ENCODE measurements around the gene MXRA8.

Gene MXRA8

DNA sequence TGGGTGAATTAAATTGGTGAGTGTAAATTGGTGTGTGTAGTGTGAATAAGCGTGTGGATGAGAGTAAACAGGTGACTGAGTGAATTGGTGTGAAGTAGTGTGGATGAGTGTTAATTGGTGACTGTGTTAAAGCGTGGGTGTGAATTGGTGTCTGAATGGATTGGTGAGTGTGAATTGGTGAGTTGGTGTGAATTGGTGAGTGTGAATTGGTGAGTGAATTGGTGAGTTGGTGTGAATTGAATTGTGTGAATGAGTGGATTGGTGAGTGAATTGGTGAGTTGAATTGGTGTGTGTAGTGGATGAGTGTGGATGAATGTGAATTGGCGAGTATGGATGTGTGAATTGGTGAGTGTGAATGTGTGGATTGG is 8.3 kb upstream of the MXRA8 start:
- DNase-seq (ENCODE audit: low read depth): no peak

DNA sequence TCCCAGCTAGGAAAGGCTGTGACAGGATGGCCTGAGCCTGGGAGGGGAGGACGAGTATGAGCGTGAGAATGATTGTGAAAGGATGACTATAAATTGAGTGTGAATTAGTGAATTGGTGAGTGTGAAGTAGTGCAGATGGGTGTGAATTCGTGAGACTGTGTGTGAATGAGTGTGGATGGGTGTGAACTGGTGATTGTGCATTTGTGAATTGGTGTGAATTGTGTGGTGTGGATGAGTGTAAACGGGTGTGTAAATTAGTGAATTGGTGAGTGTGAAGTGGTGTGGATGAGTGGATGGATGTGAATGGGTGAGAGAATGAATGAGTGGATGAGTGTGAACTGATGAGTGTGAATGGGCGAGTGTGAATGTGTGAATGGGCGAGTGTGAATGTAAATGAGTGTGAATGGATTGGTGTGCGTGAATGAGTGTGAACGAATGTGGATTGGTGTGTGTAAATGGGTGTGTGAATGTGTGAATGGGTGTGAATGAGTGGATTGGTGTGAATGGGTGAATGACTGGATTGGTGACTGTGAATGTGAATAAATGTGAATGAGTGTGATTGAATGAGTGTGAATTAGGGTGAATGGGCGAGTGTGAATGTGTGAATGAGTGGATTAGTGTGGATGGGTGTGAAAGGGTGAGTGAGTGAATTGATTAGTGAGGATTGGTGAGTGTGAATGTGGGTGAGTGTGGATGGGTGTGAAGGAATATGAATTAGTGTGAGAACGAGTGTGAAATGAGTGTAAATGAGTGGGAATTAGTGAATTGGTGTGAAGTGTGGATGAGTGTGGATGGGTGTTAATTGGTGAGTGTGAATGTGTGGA is 7.7 kb upstream of the MXRA8 start:
- DNase-seq (ENCODE audit: low read depth): no peak

DNA sequence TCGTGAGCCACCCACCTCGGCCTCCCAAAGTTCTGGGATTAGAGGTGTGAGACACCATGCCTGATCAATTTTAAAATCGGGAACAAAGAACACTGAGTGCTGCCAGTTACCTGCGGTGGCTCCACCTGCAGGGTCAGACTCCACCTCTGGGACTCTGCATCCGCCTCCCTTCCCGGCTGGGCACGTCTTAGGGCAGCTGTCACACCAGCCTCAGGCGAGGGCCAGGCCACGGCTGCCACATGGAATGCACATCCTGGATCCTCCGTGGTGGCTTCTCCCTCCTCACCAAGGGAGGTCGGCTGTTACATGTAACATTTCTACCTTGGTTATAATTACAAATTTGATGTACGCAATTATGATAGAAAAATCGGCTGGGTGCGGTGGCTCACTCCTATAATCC is 5.9 kb upstream of the MXRA8 start:
- no peak for DNase-seq (ENCODE audit: low read depth)

DNA sequence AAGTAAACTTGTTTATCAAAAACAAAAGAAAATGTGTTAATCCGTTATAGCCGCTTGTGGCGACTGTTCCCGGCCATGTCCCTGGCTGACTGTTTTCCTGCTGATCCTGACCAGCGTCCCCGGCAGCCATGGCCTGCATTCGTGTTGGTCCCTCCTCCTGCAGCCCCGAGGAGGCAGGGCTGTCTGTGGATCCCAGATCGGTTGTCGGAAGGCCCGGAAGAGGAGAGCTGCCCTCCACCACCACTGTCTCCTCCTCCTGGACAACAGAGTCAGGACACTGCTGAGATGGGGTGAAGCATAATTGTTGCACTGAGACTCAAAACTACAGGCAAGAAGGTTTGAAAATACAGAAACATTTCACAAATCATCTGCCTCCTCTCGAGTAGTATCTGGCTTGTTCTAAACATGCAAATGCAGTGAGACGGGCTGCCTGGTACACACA is 3.6 kb upstream of the MXRA8 start:
- no peak for DNase-seq (ENCODE audit: low read depth)

DNA sequence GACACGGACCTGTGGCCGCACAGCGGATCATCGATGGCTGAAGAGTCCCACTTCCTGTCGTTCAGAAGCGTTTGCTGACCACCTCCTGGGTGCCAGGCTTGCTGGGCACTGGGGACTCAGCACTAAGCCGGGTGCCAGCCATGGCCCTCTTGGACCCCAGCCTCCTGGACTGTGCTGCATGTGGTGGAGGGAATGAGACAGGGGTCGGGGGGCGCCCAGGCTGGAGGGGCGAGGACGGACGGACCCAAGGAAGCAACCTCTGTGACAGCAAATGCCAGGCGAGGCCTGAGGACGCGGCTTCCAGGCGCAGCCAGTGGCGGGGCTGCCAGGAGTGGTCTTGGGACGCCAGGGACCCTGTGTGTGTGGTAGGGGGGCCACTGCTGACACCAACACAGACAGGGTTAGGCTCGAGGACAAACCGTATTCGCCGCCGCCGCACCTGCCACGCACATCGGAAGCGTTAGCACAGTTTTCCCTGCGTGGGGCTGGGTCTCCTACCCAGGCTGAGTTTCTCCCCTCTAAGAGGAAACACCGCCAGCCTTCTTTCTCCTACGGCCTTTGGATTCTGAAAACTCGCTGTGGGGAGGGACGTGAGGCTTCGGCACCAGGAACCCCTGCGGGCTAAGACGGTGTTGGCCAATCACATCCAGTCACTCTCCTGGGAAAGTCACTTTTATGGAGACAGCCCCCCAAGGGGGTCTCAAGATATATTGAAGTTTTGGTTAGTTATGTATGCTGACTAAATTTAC is 3.1 kb upstream of the MXRA8 start:
- no peak for DNase-seq (ENCODE audit: low read depth)

DNA sequence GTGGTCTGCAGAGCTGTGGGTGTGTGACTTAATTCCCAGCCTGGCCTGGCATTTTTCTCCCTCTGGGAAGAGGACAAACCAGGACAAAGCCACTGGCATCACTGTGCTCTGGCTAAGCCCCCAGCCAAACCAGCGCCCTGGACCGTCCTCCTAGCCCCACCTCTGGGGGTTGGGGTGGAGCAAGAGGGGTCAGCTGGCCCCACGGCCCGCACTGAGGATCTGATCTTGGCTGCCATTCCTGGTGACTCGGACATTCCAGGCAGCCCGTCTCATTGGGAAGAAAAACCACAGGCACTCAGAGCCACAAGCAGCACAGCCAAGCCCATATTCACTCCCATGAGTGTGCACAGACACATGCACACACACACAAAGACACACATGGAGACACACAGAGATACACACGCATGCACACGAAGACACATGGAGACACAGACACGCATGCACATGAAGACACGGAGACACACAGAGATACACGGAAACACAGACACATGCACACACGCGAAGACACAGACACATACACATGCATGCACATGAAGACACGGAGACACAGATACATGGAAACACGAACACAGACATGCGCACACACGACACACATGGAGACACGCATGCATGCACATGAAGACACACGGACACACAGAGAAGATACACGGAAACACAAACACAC is 2.3 kb upstream of the MXRA8 start:
- DNase-seq (ENCODE audit: low read depth): no peak

DNA sequence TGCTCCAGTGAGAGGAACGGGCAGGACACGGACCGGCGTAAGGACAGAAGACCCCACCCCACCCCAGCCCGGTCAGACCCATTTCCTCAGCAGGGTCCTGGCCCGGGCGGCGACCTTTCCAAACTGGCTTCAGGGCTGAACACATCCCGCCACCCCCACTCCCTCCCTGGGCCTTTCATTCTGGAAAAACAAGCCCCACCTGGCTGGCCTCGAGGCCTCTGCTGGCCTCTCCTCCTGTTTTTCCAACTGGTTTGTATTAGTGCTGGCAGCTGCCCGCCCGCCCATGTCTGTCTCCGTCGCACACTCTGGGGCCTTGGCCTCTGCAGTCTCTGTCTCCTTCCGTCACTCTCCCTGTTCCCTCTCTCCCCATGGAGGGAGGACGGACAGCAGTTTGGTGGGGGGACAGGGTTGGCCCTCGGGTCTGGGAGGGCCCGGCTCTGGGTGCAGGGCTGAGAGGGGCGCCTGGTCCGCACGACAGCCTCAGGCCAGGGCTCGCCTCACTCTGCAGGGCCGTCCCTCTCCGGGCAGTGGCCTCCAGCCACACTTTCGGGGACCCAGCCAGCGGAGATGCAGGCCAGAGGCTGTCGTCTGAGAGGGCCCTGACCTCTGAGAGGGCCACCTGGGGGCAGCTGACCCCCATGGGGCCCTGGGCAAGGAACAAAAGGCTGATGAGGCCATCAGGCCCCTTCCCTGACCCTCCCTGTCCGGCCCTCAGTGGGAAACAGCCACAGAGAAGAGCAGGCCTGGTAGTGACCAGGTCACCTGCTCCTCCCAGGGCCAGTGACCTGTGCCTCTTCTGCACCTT is 1.5 kb upstream of the MXRA8 start:
- DNase-seq (ENCODE audit: low read depth): no peak

DNA sequence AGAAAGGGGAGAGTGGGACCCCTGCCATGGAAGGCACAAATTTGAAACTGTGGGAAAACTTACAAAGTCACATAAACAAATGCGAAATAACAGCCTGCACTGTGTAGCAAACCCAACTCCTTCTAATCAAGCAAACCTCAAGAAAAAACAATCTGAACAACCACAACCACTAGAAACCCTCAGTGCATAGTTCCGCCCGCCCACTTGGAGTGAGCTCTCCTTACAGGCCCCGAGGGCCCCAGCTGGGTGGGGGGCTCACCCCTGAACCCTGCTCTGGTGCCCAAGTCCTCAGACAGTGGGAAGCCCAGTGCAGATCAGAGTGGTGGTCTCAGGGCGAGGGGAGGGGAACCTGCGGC is 931 bp upstream of the MXRA8 start:
- DNase-seq (ENCODE audit: low read depth): no peak

DNA sequence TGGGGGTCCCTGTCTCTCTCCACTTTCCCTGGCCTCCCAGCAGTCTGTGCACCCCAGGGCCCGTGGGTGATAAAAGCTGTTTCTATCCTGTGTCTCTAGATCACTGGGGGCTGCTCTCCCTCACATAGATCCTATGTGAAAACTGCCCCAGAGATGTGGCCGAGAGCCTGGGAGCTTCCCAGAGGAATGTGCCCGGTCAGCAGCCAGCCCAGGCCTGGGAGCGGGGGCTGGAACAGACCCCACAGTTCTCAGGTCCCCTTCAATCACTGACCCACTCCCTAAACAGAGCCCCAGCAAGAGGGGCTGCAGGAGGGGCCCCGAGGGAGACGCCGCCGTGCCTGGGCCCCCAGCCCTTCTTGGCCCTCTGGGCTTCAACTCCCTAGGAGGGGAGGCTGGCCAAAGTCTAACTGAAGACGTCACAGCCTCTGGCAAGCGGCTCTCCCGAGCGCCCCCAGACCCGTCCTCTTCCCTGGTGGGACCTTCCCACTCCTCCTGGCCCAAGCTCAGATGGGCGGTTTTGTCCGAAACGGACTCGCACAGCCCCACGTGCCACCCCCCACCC is 403 bp downstream of the MXRA8 start:
- no peak for DNase-seq (ENCODE audit: low read depth)

DNA sequence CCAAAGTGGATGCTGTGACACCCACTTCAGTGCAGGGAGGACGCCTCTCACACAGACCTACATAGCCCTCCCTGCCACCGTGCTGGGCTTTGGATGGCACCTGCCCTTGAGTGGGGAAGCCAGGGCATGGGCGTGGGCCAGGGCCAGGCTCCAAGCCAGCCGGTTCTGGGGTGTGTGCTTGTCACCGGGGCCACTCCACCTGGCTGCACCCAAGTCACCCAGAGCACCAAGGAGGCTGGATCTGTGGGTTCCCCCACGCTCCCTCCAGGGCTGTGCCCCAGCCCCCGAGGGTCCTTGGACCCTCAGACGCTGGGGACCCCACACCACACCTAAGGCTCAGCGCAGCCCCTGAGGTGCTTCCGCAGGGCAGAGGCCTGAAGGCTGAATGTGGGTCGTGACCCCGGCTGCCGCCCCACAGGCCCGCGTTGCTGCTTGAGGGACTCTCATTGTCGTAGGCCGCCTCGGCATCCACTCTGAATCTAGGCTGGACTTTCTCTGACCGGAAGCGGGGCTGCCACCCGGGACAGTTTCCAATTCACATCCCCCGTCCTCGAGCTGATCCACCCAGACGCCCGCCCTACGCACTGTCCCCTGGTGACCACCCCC is 1.5 kb downstream of the MXRA8 start:
- no peak for DNase-seq (ENCODE audit: low read depth)

DNA sequence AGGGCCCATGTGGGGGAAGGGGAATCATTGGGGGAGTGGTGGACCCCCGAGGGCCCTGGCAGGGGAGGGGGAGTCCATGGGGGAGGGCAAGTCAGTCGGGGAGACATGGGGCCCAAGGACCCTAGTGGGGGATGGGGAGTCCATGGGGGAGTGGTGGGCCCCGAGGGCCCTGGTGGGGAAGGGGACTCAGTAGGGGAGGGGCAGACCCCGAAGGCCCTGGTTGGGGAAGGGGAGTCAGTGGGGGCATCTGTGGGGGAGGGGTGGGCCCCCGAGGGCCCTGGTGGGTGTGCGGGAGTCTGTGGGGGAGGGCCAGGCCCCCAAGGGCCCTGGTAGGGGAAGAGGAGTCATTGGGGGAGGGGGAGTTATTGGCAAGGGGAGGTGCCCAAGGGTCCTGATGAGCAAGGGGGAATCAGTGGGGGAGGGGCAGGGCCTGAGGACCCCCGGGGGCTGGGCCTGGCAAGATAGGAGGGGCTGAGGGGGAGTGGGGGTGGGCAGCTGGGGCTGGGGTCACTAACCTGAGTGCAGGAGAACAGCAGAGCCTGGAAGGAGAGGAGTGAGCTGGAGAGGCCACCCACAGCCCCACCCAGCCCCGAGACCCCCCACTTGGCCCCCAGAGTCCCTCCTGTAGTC is 2.1 kb downstream of the MXRA8 start:
- DNase-seq (ENCODE audit: low read depth): no peak

DNA sequence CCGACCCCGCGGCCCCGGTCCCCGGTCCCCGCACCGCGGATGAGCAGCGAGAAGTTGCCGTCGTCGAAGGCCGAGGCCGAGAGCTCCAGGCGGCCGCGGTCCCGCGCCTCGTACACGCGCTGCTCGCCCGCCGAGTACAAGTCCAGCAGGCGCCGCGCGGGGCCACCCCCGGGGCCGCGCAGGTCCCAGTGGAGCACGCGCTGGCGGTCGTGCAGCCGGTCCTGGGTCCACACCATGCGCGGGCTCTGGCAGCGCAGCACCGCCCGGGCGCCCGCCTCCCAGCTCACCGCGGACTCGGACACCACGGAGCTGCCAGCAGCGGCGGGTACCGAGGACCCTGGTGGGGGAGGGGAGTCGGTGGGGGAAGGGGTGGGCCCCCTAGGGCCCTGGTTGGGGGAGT is 2.9 kb downstream of the MXRA8 start:
- no peak for DNase-seq (ENCODE audit: low read depth)

DNA sequence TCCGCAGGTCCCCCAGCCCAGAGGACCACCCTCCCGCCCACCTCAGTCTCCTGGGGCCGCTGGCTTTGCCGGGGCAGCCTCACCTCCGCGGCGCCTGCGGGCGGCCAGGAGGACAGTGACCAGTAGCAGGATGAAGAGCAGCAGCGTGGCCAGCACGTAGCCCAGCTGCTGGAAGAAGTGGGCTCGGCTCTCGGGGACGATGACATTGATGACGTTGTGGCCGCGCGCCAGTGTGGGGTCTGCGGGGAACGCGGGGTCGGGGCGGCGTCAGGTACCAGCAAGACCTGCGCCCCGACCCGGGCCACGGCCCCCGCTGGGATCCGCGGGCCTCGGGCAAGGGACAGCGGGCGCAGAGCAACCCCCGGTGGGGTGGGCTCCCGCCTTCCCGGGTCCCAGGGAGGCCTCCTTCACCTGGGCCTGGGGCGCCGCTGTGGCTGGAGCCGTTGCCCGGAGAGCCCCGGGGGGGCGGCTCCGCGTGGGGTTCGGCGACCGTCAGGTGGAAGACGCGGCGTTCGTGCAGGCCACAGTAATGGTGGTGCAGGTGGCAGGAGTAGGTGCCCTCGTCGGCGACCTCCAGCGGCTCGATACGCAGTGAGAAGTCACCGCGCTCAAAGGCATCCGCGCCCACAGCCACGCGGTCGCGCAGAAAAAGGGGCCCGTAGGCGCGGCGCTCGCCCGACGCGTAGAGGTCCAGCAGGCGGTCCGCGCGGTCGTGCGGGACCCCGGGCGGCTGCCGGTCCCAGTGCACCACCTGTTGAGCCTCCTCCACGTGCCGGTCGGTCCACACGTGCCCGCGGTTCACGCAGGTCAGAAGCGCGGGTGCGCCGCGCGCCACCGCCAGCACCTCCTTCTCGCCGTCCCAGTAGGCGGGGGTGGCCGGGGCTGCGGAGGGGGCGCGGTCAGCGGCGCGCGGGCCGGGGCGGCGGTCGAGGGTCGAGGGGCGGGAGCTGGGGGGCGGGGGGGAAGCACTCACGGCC is 3.8 kb downstream of the MXRA8 start:
- no peak for DNase-seq (ENCODE audit: low read depth)

DNA sequence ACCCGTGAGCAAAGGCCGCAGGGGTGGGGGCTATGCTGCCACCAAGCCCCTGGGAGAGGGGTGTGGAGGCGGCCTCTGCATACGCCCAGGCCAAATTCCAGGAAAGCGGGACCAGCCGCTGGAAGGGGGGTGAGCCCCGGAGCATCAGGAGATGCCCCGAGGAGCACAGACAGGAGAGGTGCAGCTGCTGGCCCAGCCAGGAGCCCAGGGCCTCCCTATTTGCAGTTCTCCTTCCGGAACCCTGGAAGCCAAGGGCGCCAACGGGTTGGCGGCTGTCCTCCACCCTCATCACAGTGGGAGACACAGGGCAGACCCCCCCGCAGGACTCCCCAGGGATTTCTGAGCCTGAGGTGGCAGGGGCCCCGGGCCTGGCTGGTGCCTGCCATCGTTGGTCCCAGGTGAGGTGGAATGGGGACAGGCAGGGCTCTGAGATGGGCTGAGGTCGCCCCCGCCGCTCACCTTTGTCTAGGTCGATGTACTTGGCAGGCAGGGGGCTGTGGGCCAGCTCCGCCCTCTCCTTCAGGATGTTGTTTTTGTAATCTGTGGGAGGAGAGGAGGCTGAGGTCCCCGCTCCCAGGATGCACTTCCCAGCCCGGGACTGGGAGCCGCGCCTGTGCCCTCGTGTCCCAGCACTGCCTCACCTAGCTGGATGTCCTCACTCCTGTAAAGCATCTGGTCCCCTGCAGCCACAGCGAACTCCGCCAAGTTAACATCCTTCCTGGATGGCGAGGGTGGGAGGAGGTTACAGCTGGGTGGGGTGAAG is 4.8 kb downstream of the MXRA8 start:
- DNase-seq (ENCODE audit: low read depth): no peak

DNA sequence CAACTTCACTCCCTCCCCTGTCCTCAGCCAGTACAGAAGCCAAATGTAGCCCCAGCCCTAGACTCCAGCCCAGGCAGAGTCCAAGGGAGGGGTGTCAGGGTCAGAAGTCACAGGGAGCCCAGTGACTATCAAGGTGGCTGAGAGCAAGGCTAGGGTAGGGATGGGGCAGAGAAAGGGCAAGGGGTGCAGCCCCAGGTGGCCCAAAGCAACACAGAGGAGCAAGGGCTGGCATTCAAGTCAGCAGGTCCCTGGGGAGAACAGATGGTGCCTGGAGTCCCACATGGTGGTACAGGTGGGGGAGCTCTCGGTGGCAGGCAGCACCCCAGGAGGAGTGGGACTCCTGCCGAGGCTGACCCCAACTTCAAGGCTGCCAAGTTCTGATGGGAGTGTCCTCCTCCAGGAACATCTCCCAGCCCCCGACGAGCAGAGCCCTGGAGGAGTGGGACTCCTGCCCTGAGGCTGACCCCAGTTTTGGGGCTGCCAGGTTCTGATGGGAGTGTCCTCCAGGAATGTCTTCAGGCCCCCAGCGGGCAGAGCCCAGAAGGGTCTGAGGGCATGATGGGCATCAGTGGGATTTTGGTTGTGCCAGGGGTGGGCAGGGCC is 5.5 kb downstream of the MXRA8 start:
- no peak for DNase-seq (ENCODE audit: low read depth)

DNA sequence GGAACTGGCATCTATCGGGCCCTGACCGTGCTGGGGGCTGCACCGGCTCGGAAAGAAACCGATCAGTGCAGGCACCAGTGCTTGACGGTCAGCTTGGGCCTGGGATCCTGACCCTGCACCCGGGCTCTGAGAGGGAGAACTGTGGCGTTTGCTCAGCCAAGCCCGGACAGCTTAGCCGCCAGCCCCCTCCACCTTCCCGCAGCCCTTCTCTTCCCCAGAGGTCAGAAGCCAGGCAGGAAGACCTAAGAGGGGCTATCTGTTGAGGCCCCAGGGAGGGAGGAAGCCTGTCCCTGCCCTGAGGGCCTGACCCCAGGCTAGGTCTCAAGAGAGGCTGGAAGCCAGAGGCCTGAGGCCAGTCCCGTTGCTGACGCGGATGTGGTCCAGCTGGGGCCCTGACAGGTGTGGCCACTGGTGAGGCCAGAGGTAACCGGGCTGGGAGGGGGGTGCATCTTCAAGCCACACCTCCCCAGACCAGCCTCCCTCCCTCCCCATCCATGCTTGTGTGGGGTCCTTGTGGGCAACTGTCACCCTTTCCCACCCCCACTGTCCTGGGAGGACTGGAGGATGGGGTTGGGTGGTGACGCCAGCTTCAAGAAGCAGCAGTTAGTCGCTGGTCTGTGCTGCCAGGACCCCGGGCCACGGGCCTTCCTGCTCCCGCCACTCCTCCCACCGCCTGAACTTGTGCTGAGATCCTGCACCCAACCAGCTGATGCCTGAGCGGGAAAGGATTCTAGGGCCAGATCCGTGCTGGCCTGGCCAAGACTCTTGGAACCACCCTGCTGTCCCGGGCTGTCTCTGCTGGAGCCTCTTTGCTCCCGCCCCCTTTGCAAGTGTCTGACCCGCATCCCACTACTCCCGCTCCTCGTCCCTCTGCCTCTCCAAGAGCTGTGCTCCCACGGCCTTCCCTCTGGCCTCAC is 6.6 kb downstream of the MXRA8 start:
- DNase-seq (ENCODE audit: low read depth): no peak

DNA sequence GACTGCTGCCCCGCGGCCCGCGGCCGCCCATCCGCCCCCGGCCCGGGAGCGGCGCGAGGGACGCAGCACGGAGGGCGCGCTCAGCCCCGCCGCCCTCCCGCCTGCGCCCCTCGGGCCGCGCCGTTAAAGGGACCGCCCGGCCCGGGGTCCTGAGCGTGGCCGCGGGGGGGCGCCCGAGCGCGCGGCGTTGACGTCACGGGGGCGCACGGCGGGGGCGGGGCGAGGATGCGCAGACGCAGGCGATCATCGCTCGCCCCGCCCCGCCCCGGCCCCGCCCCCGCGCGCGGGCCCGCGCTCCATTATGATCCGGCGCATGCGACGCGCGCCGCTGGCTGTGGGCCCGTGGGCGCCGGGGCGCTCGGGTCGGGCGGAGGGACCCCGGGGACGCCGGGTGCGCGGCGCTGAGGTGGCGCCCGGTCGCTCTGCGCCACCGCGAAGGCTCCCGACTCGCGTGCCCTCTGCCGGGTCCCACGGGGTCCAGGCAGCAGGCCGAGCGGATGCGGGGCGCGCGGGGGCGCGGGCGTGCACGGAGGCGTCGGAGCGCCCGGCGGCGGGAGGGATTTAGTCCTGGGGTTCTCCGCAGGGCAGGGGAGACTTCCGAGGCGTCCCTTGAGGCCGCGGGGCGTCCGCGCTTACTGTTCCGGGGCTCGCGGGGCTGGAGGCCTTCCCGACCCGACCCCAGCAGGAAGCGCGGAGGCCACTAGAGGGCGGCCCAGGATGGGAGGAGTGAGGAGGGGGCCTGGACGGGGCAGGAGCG is 8.9 kb downstream of the MXRA8 start, which contains the start of gene DVL1:
Gene DVL1 (minus strand): TSS at position 163 of the 757 bp plus-strand sequence. CDS start 353 bp downstream, outside the sequence.
- peak; percentile 52 for DNase-seq (ENCODE audit: low read depth)

All from stimulated activated CD4-positive, alpha-beta T cell treated with anti-CD3 and anti-CD28 coated beads, Interleukin-2, amount 100 ng/mL, for 4 hours (primary cell).